Kidney (tissue), 14 donors: ENCODE results near the gene ACP4. TPM values are rescaled to one million over a fixed set of nuclear protein-coding genes. Genes with fewer than 3 reads are reported as not detected.
A peak's percentile ranks its signal among the peaks of the same experiment; 100 is the strongest.

Experiments used
- DNase-seq, 5 donors: peaks; one replicate each; pipeline ENCODE4 v3.0.0-alpha.2; 2013 to 2020
- FAIRE-seq: peaks from 2 replicates; lab custom pipeline; 2012; peaks lifted over from hg19 to GRCh38; lab: Jason Lieb, UNC
- H3K27ac ChIP-seq, 2 donors: one replicate each; pipeline ENCODE4 v1.7.0; 2013; ENCODE audit warnings: low read depth in 2 of 2, low read length in 2 of 2, inconsistent platforms in 1 of 2
- H3K27me3 ChIP-seq: one replicate; pipeline ENCODE4 v1.7.1; 2013; ENCODE audit warnings: low read length, inconsistent platforms; ENCODE audit not compliant: control insufficient read depth, insufficient read depth
- H3K36me3 ChIP-seq, 3 donors: one replicate each; pipeline versions ENCODE4 v1.7.0 to v1.7.1; 2013; ENCODE audit warnings: low read length in 3 of 3, control low read depth in 1 of 3, inconsistent platforms in 1 of 3; ENCODE audit not compliant: insufficient read depth in 3 of 3, control insufficient read depth in 2 of 3
- H3K4me1 ChIP-seq, 3 donors: one replicate each; pipeline versions ENCODE4 v1.7.0 to v1.7.1; 2013; ENCODE audit warnings: low read length in 3 of 3, inconsistent platforms in 1 of 3, low read depth in 1 of 3; ENCODE audit not compliant: control insufficient read depth in 2 of 3, insufficient read depth in 2 of 3
- H3K4me3 ChIP-seq, 3 donors: one replicate each; pipeline versions ENCODE4 v1.7.0 to v1.8.1; 2013; ENCODE audit warnings: low read length in 3 of 3, control low read depth in 1 of 3, inconsistent platforms in 1 of 3
- H3K9ac ChIP-seq, 3 donors: one replicate each; pipeline versions ENCODE4 v1.7.0 to v1.7.1; 2013; ENCODE audit warnings: low read length in 3 of 3, control low read depth in 1 of 3, inconsistent platforms in 1 of 3
- H3K9me3 ChIP-seq, 3 donors: one replicate each; pipeline versions ENCODE4 v1.7.0 to v1.7.1; 2013; ENCODE audit warnings: low read length in 3 of 3, control low read depth in 1 of 3, inconsistent platforms in 1 of 3; ENCODE audit not compliant: control insufficient read depth in 2 of 3, insufficient read depth in 1 of 3
- CTCF ChIP-seq: IDR thresholded peaks from 3 replicates; pipeline ENCODE4 v1.5.1; 2012; ENCODE audit warnings: mild to moderate bottlenecking, moderate library complexity, borderline replicate concordance; ENCODE audit not compliant: insufficient read depth; ENCODE audit errors: extremely low read depth
- intact Hi-C: fragments of 100-400 bp; cut with DNase I; formaldehyde crosslinking; loops from one replicate; pipeline ENCODE4 v1.11.1; 2022
- polyA plus RNA-seq: library from polyadenylated mRNA; stranded (reverse); fragments of 350-450 nt; fragmentation: Illumina TruSeq; extraction: RNeasy Lipid Tissue Mini Kit (QIAGEN cat#74804); gene quantifications from one replicate; pipeline ENCODE4 v1.2.3, GENCODE V29; 2014; ENCODE audit warnings: low read depth, low replicate concordance; ENCODE audit not compliant: insufficient read depth
- total RNA-seq: library from RNA; stranded (reverse); fragmentation: NEBNext Ultra II Directional; extraction: Animal tissue kit (Norgen Biotek cat#: 25700); gene quantifications from one replicate; pipeline ENCODE4 v1.2.1, GENCODE V29; 2021
- donor health status: control.
- donor health status: control.
- donor health status: control.
- donor health status: control.
- donor health status: control.
- donor health status: DM: yes; HTN: yes; CAD: no.
- donor health status: Normal renal cell carcinoma (clear cell type).

The ACP4 gene
- total and polyA plus RNA-seq, 2 donors from 2014 or later = not detected

GRCh38 chr19:50822661-50823208 lies 32.5 kb downstream of the ACP4 start:
- no peak for FAIRE-seq
- DNase-seq = peak in 1 of 5 donors; percentile 34
- no peak overlapping the region for H3K4me3 ChIP-seq
- no peak overlapping the region for H3K9ac ChIP-seq
- H3K4me1 ChIP-seq = peaks cover 0 to 2% (median 0%) of the 10 kb centered on the region in 3 donors
- peaks cover 18% of the 10 kb centered on the region for H3K27me3 ChIP-seq
- H3K9me3 ChIP-seq = no peaks in the 10 kb centered on the region
- TF ChIP-seq CTCF = no peak
- no peaks in the 10 kb centered on the region for H3K36me3 ChIP-seq
- H3K27ac ChIP-seq = no peak overlapping the region
- intact Hi-C loops = no loop called here

GRCh38 chr19:50823389-50824042 lies 33.3 kb downstream of the ACP4 start, which contains the start of gene KLK1:
Gene KLK1, minus strand, starts transcription at chr19:50823787. Its CDS starts 39 bp downstream, at chr19:50823748.
- H3K4me3 ChIP-seq = no peak within 1 kb of the TSS
- intact Hi-C loops = no loop called here
- FAIRE-seq = no peak
- DNase-seq = peak in 2 of 5 donors; percentile 22 to 64
- peaks cover 15% of the 10 kb centered on the region for H3K27me3 ChIP-seq
- no peak within 1 kb of the TSS for H3K27ac ChIP-seq
- H3K36me3 ChIP-seq = no peaks in the 10 kb centered on the region
- TF ChIP-seq CTCF = no peak
- no peaks in the 10 kb centered on the region for H3K9me3 ChIP-seq
- no peaks in the 10 kb centered on the region for H3K4me1 ChIP-seq
- no peak within 1 kb of the TSS for H3K9ac ChIP-seq

DNA sequence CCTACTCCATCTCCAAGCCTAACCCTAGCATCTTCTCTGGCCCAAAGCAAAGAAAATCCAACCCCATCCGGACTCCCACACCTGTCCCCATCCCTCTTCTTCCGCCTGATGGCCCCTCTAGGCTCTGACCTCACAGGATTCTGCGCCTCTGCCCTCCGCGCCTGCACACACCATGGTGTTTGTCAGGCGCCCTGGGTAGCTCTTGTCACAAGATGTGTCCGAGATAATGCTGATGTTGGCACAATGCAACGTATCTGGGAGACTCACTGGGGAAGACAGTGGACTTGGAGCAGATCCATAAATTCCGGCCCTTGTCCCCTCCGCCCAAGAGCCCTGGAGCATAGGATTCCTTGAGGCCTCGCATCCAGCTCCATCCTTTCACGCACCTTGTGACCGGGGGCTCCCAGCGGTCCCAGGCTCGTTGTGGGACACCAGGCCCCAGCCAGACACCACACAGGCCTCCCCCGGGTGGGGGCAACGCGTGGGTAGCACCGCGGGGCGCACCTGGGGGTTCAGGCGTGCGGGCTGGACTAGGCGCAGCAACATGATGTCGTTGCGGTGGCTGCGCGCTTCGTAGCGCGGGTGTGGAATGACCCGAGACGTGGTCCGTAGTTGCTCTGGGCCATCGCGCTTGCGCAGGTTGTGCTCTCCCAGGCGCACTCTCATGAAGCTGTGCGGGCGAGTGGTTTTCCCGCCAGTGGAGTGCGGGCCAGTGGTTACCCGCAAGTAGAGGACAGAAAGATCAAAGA lies 36.5 kb downstream of the ACP4 start:
- Histone ChIP-seq H3K9ac (no peak overlapping the region), H3K36me3 (no peaks in the 10 kb centered on the region), H3K4me1 (peaks cover 0 to 7% (median 0%) of the 10 kb centered on the region in 3 donors), H3K9me3 (no peaks in the 10 kb centered on the region), H3K4me3 (no peak overlapping the region), H3K27ac (no peak overlapping the region), H3K27me3 (no peaks in the 10 kb centered on the region)
- DNase-seq (peak in 1 of 5 donors; percentile 63), FAIRE-seq (no peak)
- intact Hi-C loops = no loop called here
- no peak for TF ChIP-seq CTCF
